NT2/D1 (cell line): ENCODE results near the gene MRPL34.

ENCODE experiments used
- DNase-seq: peaks from one replicate; pipeline ENCODE4 v3.0.0-alpha.2; 2011; ENCODE audit warnings: low read depth, low spot score
- H3K27me3 ChIP-seq: 2 replicates; pipeline ENCODE4 v1.6.0; 2011; ENCODE audit warnings: mild to moderate bottlenecking; ENCODE audit not compliant: insufficient read length, insufficient read depth
- H3K36me3 ChIP-seq: 2 replicates; pipeline ENCODE4 v1.6.1; 2011; ENCODE audit warnings: mild to moderate bottlenecking, low read length, mixed read lengths; ENCODE audit not compliant: insufficient read depth, insufficient read length
- H3K4me1 ChIP-seq: 2 replicates; pipeline ENCODE4 v1.5.1; 2011; ENCODE audit not compliant: insufficient read depth, insufficient read length
- H3K4me3 ChIP-seq: 2 replicates; pipeline ENCODE4 v1.5.1; 2011; ENCODE audit warnings: low read depth; ENCODE audit not compliant: insufficient read length
- H3K9ac ChIP-seq: 2 replicates; pipeline ENCODE4 v1.6.0; 2011; ENCODE audit warnings: low read depth; ENCODE audit not compliant: insufficient read length
- H3K9me3 ChIP-seq: 2 replicates; pipeline ENCODE4 v1.5.1; 2011; ENCODE audit warnings: mild to moderate bottlenecking, low read length; ENCODE audit not compliant: insufficient read depth
- SUZ12 ChIP-seq: IDR thresholded peaks from 2 replicates; pipeline ENCODE4 v1.6.1; 2011; ENCODE audit not compliant: insufficient read length, insufficient read depth; ENCODE audit errors: extremely low read depth
- YY1 ChIP-seq: IDR thresholded peaks from 2 replicates; pipeline ENCODE4 v1.6.1; 2011; ENCODE audit not compliant: insufficient read length, insufficient read depth
- ZNF274 ChIP-seq: IDR thresholded peaks from 2 replicates; pipeline ENCODE4 v1.6.1; 2011; ENCODE audit warnings: mild to moderate bottlenecking, low read depth, low read length

Gene MRPL34

GRCh38 chr19:17335575-17335974 is 29.9 kb downstream of the MRPL34 start:
- peaks cover 15% of the 10 kb centered on the region for H3K4me1 ChIP-seq
- no peak overlapping the region for H3K4me3 ChIP-seq
- H3K9ac ChIP-seq = no peak overlapping the region

GRCh38 chr19:17336872-17337674 is 31.4 kb downstream of the MRPL34 start, which contains the start of gene GTPBP3:
GTPBP3 (plus strand) TSS chr19:17337553; CDS start chr19:17337612, 59 bp downstream.
- Histone ChIP-seq H3K4me1 (peaks cover 24% of the 10 kb centered on the region), H3K9ac (peak within 1 kb of the TSS; percentile 97), H3K9me3 (peaks cover 5% of the 10 kb centered on the region; the same call in 1 of the 2 replicates), H3K4me3 (peak within 1 kb of the TSS; percentile 99), H3K36me3 (peaks cover 37% of the 10 kb centered on the region), H3K27me3 (no peaks in the 10 kb centered on the region)
- TF ChIP-seq SUZ12 (no peak), YY1 (peak; percentile 36)
- DNase-seq = peak; percentile 100

More at GRCh38 chr19:17335575-17335974, 29.9 kb downstream of the MRPL34 start:
- peaks cover 36% of the 10 kb centered on the region for H3K36me3 ChIP-seq
- DNase-seq = no peak
- no peaks in the 10 kb centered on the region for H3K27me3 ChIP-seq
- no peak for TF ChIP-seq ZNF274
- no peak for TF ChIP-seq YY1
- TF ChIP-seq SUZ12 = no peak
- peaks cover 5% of the 10 kb centered on the region; the same call in 1 of the 2 replicates for H3K9me3 ChIP-seq

DNA sequence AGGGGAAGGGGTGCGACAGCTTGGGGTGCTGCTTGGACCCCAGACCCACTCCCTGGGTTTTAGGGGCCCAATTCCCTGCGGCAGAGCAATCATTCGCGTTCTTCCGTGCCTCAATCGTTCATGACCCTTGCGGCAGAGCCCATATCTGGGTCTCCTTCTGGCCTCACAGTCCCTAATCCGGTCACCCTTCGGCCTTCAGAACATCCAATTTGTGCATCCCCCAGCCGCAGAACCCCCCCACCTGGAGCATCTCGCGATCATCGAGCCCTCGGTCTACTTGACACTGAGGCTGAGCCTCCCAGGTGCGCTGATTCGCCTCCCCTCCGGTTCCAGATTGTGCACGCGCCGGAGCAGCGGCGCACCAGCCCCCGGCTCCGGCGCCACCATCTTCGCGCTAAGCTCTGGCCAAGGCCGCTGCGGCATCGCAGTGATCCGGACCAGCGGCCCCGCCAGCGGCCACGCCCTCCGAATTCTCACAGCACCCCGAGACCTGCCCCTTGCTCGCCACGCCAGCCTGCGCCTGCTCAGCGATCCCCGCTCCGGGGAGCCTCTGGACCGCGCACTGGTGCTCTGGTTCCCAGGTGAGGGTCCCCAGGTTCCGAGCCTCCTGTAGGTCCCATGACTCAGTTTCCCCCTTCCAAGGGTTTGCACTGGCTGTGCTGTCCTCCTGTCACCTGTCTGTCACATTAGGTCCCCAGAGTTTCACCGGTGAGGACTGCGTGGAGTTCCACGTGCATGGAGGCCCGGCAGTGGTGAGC is 32.2 kb downstream of the MRPL34 start:
- Histone ChIP-seq H3K36me3 (peaks cover 36% of the 10 kb centered on the region), H3K9ac (peak overlapping the region; percentile 97), H3K9me3 (peaks cover 2% of the 10 kb centered on the region; the same call in 1 of the 2 replicates), H3K4me1 (peaks cover 24% of the 10 kb centered on the region), H3K27me3 (no peaks in the 10 kb centered on the region), H3K4me3 (peak overlapping the region; percentile 99)
- no peak for TF ChIP-seq YY1
- TF ChIP-seq SUZ12 = no peak
- no peak for TF ChIP-seq ZNF274
- no peak for DNase-seq

GRCh38 chr19:17338433-17339078 is 32.9 kb downstream of the MRPL34 start:
- peaks cover 19% of the 10 kb centered on the region for H3K4me1 ChIP-seq
- H3K9me3 ChIP-seq = no peaks in the 10 kb centered on the region
- H3K4me3 ChIP-seq = peak overlapping the region; percentile 99
- H3K9ac ChIP-seq = peak overlapping the region; percentile 97
- no peaks in the 10 kb centered on the region for H3K27me3 ChIP-seq
- TF ChIP-seq SUZ12 (no peak), YY1 (no peak), ZNF274 (no peak)
- DNase-seq = no peak
- H3K36me3 ChIP-seq = peaks cover 34% of the 10 kb centered on the region

- H3K4me3 ChIP-seq = no peak overlapping the region
- TF ChIP-seq SUZ12 (no peak), YY1 (no peak), ZNF274 (no peak)
These were observed 33.5 kb downstream of the MRPL34 start for GRCh38 chr19:17339088-17339741.

GRCh38 chr19:17340302-17340870 is 34.7 kb downstream of the MRPL34 start:
- H3K9me3 ChIP-seq = no peaks in the 10 kb centered on the region
- no peak for DNase-seq
- peaks cover 40% of the 10 kb centered on the region for H3K36me3 ChIP-seq
- peak overlapping the region; percentile 37 for H3K9ac ChIP-seq
- H3K4me1 ChIP-seq = peaks cover 19% of the 10 kb centered on the region
- no peak for TF ChIP-seq SUZ12
- no peak for TF ChIP-seq ZNF274
- TF ChIP-seq YY1 = no peak
- H3K27me3 ChIP-seq = no peaks in the 10 kb centered on the region
- no peak overlapping the region for H3K4me3 ChIP-seq

More at GRCh38 chr19:17339088-17339741, 33.5 kb downstream of the MRPL34 start:
- H3K36me3 ChIP-seq = peaks cover 39% of the 10 kb centered on the region
- H3K9me3 ChIP-seq = no peaks in the 10 kb centered on the region
- H3K9ac ChIP-seq = peak overlapping the region; percentile 27
- no peaks in the 10 kb centered on the region for H3K27me3 ChIP-seq
- peaks cover 19% of the 10 kb centered on the region for H3K4me1 ChIP-seq
- no peak for DNase-seq
